Duodenal mucosa (tissue), 2 donors: ENCODE results near the gene PRPSAP1.
"Not testable (repeated sequence)": the region's sequence is repeated elsewhere in the genome, so short reads cannot be mapped to it uniquely, and the experiment has no call there.

Experiments
- H3K27ac ChIP-seq: one replicate; pipeline ENCODE4 v1.7.0; 2013; ENCODE audit warnings: low read depth, low read length
- H3K27me3 ChIP-seq, 2 donors: one replicate each; pipeline ENCODE4 v1.7.0; 2013; ENCODE audit warnings: low read length in 2 of 2, control low read depth in 1 of 2; ENCODE audit not compliant: insufficient read depth in 2 of 2, control insufficient read depth in 1 of 2
- H3K36me3 ChIP-seq, 2 donors: one replicate each; pipeline ENCODE4 v1.7.0; 2013; ENCODE audit warnings: low read length in 2 of 2, control low read depth in 1 of 2; ENCODE audit not compliant: insufficient read depth in 2 of 2, control insufficient read depth in 1 of 2
- H3K4me1 ChIP-seq, 2 donors: one replicate each; pipeline ENCODE4 v1.7.0; 2013; ENCODE audit warnings: low read length in 2 of 2, control low read depth in 1 of 2; ENCODE audit not compliant: insufficient read depth in 2 of 2, control insufficient read depth in 1 of 2
- H3K4me3 ChIP-seq, 2 donors: one replicate each; pipeline ENCODE4 v1.7.0; 2013; ENCODE audit warnings: low read length in 2 of 2, low read depth in 1 of 2
- H3K9ac ChIP-seq, 2 donors: one replicate each; pipeline ENCODE4 v1.7.0; 2013; ENCODE audit warnings: low read length in 2 of 2, low read depth in 1 of 2
- H3K9me3 ChIP-seq, 2 donors: one replicate each; pipeline ENCODE4 v1.7.0; 2013; ENCODE audit warnings: low read length in 2 of 2, control low read depth in 1 of 2; ENCODE audit not compliant: control insufficient read depth in 1 of 2

Gene PRPSAP1

DNA sequence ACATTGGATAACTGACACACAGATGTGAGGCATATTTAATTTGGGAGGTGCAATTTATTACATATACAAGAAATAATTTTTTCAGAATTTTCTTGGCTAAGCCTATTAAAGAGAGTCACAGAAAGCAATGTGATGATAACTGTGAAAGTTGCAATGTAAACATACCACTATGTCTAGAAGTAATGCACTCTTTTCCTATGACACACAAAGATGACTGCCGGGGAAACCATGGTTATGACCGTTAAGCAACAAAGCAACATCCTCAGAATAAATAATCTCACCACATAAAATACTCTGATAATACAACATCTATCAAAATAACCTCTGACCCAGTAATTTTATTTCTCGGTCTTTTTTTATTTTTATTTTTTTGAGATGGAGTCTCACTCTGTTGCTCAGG is 35.1 kb downstream of the PRPSAP1 start:
- no peak overlapping the region for H3K27ac ChIP-seq
- H3K4me3 ChIP-seq: no peak overlapping the region
- H3K4me1 ChIP-seq: no peaks in the 10 kb centered on the region
- H3K27me3 ChIP-seq: no peaks in the 10 kb centered on the region
- H3K9ac ChIP-seq: no peak overlapping the region
- H3K36me3 ChIP-seq: peaks cover 4 to 35% of the 10 kb centered on the region in 2 donors
- no peaks in the 10 kb centered on the region for H3K9me3 ChIP-seq

DNA sequence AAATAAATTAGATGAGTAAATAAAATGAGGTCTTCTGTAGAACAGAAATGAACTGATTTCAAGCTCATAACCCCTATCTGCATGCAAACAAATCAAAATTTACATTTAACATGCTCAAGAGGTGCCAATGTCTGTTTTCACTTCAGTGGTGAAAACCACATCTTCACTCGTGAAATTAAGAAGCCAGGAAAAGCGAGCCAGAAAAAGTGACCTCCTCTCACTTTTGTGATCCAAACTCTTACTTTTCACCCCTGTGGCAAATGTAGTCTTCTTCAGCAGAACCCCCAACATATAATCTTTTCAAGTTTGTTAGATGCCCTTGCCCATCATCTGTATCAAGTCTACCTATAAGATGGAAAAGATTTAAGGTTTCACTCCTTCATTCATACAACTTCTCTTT is 36.2 kb downstream of the PRPSAP1 start:
- Histone ChIP-seq H3K36me3 (peaks cover 10 to 36% of the 10 kb centered on the region in 2 donors), H3K9ac (no peak overlapping the region), H3K4me1 (no peaks in the 10 kb centered on the region), H3K9me3 (no peaks in the 10 kb centered on the region), H3K27ac (no peak overlapping the region), H3K4me3 (no peak overlapping the region), H3K27me3 (no peaks in the 10 kb centered on the region)

DNA sequence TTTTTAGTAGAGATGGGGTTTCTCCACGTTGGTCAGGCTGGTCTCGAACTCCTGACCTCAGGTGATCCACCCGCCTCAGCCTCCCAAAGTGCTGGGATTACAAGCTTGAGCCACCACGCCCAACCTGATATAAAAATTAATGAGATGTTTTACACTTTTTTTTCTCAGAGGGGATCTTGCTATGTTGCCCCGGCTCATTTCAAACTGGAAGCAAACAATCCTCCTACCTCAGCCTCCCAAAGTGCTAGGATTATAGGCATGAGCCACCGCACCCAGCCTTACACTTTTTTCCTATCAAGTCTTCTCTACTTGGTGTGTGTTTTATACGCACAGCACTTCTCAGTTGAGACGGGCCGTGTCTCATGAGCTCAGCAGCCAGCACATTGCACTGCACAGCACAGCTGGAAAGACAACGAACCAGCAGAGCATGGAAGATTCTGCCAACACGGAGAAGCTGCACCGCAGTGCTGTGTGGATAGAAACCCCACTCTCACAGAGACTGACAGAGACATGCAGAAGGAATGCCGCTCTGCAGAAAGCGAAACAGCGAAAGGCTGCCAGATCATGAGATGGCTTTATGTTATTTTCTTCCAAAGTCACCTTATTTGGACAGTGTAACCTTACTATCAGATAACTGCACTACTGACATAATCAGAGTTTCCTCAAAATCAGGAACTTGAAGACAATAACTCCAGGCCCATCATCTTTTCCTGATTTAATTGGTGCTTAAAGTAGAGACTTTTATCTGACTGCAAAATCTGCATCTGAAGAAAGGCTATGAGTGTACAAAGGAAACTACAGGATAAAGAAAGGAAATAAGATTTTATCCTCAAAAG is 39.1 kb downstream of the PRPSAP1 start:
- no peak overlapping the region for H3K27ac ChIP-seq
- no peak overlapping the region for H3K9ac ChIP-seq
- H3K4me1 ChIP-seq: no peaks in the 10 kb centered on the region
- no peaks in the 10 kb centered on the region for H3K27me3 ChIP-seq
- no peak overlapping the region for H3K4me3 ChIP-seq
- no peaks in the 10 kb centered on the region for H3K9me3 ChIP-seq
- H3K36me3 ChIP-seq: peaks cover 11 to 41% of the 10 kb centered on the region in 2 donors

DNA sequence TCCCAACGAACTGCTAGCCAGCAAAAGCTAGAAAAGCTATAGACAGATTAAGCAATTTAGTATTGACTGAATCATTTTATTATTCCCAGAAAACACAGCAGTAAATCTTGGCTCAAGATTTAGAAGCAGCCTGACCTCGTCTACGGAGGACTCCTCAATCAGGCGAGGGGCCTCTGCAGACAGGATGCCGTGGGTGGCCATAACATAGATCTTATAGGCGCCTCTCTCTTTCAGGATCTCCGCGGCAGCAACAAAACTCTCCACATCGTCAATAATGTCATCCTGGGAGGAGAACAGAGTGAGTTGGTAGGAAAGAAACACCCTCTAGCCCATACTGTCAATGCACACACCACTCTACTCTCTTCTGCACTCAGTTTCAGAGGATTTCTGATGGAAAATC is 41.0 kb downstream of the PRPSAP1 start:
- Histone ChIP-seq H3K9me3 (no peaks in the 10 kb centered on the region), H3K27me3 (no peaks in the 10 kb centered on the region), H3K4me3 (no peak overlapping the region), H3K4me1 (no peaks in the 10 kb centered on the region), H3K27ac (no peak overlapping the region), H3K9ac (no peak overlapping the region), H3K36me3 (peaks cover 15 to 36% of the 10 kb centered on the region in 2 donors)

DNA sequence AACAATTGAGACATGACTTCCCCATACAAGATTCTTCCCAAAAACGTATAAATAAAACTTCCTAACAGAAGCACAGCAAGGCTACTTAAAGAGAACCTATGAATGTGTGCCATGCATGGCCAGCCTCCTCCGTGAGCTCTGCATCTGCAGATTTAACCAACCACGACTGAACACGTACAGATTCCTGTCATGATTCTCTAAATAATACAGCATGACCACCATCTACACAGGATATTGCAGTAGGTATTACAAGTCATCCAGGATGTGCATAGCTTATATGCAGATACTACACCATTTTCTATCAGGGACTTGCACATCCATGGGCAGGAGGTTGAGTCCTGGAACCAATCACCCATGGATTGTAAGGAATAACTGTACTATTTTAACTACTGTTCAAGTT is 44.3 kb downstream of the PRPSAP1 start:
- Histone ChIP-seq H3K9me3 (no peaks in the 10 kb centered on the region), H3K9ac (no peak overlapping the region), H3K27ac (no peak overlapping the region), H3K4me3 (no peak overlapping the region), H3K27me3 (no peaks in the 10 kb centered on the region), H3K4me1 (no peaks in the 10 kb centered on the region), H3K36me3 (peaks cover 15 to 35% of the 10 kb centered on the region in 2 donors)

DNA sequence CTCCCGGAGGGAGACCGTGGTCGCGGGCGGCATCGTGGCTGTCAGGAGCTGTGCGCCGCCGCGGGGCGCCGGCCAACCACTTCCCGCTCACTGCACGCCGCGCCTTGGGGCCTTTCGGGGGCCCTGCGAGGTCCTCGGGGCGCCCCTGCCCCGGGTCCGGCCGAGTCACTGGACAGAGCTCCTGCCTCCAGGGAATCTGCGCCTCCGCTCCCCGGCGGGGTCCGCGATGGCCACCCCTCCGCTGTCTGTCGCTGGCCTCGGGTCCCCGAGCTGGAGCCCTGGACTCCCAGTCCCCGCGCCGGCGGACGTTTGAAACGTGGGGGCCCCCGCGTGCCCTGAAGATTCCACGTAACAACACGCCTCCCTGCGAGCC is 45.8 kb downstream of the PRPSAP1 start, which contains the start of gene QRICH2:
QRICH2 (minus strand) TSS at position 311 of the 373 bp plus-strand sequence; CDS start at position 33, 278 bp downstream.
- Histone ChIP-seq H3K27ac (no peak within 1 kb of the TSS), H3K36me3 (peaks cover 9 to 26% of the 10 kb centered on the region in 2 donors), H3K4me1 (no peaks in the 10 kb centered on the region), H3K9ac (no peak within 1 kb of the TSS), H3K27me3 (no peaks in the 10 kb centered on the region), H3K9me3 (no peaks in the 10 kb centered on the region), H3K4me3 (no peak within 1 kb of the TSS)

DNA sequence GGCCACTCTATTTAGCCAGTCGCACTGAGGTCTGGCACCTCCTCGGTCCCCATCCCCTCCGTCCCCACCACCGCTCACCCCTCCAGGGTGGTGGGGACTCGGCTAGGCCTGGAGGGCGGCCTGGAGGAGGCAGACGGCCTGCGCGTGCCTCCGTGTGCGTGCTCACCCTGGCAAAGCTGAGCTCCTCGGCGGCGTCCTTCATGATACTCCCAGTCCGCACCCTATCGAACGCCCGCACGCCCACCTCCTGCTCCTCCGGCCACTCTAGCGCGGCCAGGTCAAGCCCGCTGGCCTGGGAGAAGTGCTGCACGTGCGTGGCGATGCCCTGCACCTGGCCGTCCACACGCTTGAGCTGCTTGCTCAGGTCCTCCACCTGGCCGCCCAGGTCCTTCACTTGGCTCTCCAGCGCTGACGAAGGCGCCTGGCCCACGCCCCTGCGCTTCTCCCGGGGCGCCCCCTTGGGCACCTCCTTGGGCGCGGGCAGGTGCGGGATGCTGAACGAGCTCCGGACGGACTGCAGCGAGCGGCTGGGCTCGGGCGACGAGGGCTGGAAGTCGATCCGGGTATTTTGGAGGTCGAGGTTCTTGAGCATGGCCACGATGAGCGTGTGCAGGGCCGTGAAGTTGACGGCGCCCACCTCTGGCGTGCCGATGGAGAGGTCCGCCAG is 46.3 kb downstream of the PRPSAP1 start:
- no peak overlapping the region for H3K27ac ChIP-seq

DNA sequence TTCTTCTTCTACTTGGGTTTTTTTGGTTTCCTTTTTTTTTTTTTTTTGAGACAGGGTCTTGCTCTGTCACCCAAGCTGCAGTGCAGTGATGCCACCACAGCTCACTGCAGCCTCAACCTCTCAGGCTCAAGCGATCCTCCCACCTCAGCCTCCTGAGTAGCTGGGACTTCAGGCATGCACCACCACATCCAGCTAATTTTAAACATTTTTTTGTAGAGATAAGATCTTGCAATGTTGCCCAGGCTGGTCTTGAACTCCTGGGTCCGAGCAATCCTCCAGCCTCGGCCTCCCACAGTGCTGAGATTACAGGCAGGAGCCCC is 48.6 kb downstream of the PRPSAP1 start:
- not testable (repeated sequence) for H3K4me3 ChIP-seq, H3K9me3 ChIP-seq, H3K27me3 ChIP-seq, H3K27ac ChIP-seq, H3K36me3 ChIP-seq, H3K4me1 ChIP-seq, H3K9ac ChIP-seq

More for the DNA sequence above, 46.3 kb downstream of the PRPSAP1 start:
- H3K27me3 ChIP-seq: no peaks in the 10 kb centered on the region
- H3K4me1 ChIP-seq: no peaks in the 10 kb centered on the region
- peaks cover 4 to 21% of the 10 kb centered on the region in 2 donors for H3K36me3 ChIP-seq
- H3K4me3 ChIP-seq: no peak overlapping the region
- H3K9ac ChIP-seq: no peak overlapping the region
- H3K9me3 ChIP-seq: no peaks in the 10 kb centered on the region

DNA sequence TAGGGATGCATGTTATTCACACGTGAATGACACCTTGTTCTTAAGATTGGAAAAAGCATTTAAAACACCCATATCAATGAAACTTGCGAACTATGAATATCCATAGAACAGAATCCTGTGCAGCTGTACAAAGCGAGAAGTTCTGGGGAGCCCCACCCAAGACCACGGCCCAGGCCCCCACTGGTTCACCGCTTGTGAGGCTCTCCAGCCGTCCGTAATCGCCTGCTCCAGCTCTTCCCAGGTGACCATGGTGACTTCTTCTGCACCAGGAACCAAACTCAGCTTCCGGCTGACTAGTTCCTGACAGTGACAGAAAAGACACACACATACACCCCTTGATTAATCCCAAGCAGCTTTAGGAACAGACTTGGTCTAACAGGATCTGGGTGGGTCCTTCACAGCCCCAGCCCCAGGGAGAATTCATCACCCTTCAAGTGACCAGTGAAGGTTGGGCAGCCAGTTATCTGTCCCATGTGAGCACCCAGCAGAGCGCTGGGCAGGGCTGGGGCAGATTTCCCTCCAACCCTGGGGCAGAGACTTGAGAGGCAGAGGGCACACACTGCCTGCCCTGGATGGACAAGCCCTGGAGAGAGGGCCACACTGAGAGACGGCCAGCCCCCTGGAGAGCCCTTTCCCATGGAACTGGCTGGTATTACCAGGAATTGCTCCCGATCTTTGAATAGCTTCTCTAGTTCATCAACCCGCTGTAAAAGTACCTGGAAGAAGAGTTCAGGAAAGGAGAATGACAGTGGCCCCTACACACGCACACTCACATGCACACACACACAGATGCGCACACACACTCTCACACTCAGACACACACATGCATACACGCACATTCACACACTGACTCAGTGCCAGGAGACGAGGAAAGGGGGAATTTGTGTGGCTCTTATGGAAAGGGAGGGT is 49.2 kb downstream of the PRPSAP1 start:
- Histone ChIP-seq H3K4me1 (no peaks in the 10 kb centered on the region), H3K27me3 (no peaks in the 10 kb centered on the region), H3K4me3 (no peak overlapping the region), H3K36me3 (peaks cover 2 to 3% of the 10 kb centered on the region in 2 donors), H3K9ac (no peak overlapping the region), H3K27ac (no peak overlapping the region), H3K9me3 (no peaks in the 10 kb centered on the region)

DNA sequence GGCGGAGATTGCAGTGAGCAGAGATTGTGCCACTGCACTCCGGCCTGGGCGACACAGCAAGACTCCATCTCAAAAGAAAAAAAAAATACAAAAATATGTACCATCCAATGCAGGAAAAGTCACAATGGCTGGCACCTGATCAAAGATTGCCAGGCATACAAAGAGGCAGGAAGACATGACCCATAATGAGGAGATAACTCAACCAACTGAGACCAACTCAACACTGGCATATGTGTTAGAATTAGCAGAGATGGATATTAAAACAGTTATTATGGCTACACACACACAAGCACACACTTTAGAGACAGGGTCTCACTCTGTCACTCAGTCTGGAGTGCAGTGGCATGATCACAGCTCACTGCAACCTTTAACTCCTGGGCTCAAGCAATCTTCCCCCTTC is 56.3 kb downstream of the PRPSAP1 start:
- H3K9me3 ChIP-seq: no peaks in the 10 kb centered on the region
- H3K36me3 ChIP-seq: no peaks in the 10 kb centered on the region
- no peaks in the 10 kb centered on the region for H3K27me3 ChIP-seq
- H3K4me1 ChIP-seq: peaks cover 0 to 9% of the 10 kb centered on the region in 2 donors
- H3K4me3 ChIP-seq: no peak overlapping the region
- no peak overlapping the region for H3K27ac ChIP-seq
- no peak overlapping the region for H3K9ac ChIP-seq
